GM18873 (cell line): ENCODE data around the gene ABCA12.
"Not testable (repeated sequence)": the region's sequence is repeated elsewhere in the genome, so short reads cannot be mapped to it uniquely, and the experiment has no call there.

Experiments
- ATAC-seq: cut with Tn5 transposase; IDR thresholded peaks from one replicate; pipeline ENCODE4 v1.9.1; 2021; ENCODE audit warnings: mild to moderate bottlenecking, moderate library complexity, moderate number of reproducible peaks; ENCODE audit not compliant: unreplicated experiment, low FRiP score

Gene ABCA12, protein sequence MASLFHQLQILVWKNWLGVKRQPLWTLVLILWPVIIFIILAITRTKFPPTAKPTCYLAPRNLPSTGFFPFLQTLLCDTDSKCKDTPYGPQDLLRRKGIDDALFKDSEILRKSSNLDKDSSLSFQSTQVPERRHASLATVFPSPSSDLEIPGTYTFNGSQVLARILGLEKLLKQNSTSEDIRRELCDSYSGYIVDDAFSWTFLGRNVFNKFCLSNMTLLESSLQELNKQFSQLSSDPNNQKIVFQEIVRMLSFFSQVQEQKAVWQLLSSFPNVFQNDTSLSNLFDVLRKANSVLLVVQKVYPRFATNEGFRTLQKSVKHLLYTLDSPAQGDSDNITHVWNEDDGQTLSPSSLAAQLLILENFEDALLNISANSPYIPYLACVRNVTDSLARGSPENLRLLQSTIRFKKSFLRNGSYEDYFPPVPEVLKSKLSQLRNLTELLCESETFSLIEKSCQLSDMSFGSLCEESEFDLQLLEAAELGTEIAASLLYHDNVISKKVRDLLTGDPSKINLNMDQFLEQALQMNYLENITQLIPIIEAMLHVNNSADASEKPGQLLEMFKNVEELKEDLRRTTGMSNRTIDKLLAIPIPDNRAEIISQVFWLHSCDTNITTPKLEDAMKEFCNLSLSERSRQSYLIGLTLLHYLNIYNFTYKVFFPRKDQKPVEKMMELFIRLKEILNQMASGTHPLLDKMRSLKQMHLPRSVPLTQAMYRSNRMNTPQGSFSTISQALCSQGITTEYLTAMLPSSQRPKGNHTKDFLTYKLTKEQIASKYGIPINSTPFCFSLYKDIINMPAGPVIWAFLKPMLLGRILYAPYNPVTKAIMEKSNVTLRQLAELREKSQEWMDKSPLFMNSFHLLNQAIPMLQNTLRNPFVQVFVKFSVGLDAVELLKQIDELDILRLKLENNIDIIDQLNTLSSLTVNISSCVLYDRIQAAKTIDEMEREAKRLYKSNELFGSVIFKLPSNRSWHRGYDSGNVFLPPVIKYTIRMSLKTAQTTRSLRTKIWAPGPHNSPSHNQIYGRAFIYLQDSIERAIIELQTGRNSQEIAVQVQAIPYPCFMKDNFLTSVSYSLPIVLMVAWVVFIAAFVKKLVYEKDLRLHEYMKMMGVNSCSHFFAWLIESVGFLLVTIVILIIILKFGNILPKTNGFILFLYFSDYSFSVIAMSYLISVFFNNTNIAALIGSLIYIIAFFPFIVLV (N-terminal part only)

GRCh38 chr2:215138479-215138878 is at the start of gene ABCA12:
TSS of gene ABCA12 (minus strand) at chr2:215138626. CDS start at chr2:215138208, 418 bp downstream.
- no peak for ATAC-seq

- ATAC-seq, result no peak
Observed at GRCh38 chr2:215188078-215188477, 49.7 kb upstream of the ABCA12 start.

DNA sequence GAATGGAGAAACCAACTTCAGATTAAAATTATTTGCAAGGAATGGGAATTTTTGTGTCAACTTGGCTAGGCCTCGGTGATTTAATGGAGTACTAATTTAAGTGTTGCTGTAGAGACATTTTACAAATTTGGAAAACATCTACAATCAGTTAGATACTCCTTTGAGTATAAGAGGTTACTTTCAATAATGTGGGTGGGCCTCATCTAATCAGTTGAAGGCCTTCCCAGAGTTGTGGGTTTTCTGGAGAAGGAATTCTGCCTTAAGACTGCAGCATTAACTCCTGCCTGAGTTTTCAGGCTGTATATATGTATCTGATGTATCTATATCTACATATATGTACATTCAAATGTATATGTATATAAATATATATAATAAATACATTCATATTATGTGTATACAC is 47.6 kb upstream of the ABCA12 start:
- no peak for ATAC-seq

GRCh38 chr2:215178121-215178520 is 39.7 kb upstream of the ABCA12 start:
- no peak for ATAC-seq

DNA sequence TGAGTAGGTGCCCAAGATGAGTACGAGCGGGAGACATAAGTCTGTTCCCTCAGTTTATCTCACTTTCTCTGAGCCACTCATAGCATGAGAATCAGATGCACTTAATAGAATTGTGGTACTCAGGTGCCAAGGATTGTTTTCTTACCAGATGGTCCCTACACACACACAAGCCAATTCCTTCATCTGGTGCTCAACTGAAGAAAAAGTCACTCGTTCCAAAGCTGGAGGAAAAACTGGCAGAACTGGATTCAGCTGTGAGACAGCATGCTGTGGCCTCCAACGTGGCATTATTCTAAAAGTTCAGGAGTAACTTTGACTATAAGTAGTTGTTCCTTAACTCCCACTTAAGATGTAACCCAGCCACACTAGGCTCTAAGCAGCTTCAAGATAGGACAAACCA is 33.4 kb upstream of the ABCA12 start:
- no peak for ATAC-seq

- ATAC-seq, result peak; percentile 78
Observed at GRCh38 chr2:215171151-215171550, 32.7 kb upstream of the ABCA12 start.

DNA sequence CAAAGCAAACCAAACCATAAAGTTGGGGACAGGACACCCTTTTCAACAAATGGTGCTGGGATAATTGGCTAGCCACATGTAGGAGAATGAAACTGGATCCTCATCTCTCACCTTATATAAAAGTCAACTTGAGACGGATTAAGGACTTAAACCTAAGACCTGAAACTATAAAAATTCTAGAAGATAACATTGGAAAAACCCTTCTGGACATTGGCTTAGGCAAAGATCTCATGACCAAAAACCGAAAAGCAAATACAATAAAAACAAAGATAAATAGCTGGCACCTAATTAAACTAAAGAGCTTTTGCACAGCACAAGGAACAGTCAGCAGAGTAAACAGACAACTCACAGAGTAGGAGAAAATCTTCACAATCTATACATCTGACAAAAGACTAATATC is 28.1 kb upstream of the ABCA12 start:
- ATAC-seq, result not testable (repeated sequence)

DNA sequence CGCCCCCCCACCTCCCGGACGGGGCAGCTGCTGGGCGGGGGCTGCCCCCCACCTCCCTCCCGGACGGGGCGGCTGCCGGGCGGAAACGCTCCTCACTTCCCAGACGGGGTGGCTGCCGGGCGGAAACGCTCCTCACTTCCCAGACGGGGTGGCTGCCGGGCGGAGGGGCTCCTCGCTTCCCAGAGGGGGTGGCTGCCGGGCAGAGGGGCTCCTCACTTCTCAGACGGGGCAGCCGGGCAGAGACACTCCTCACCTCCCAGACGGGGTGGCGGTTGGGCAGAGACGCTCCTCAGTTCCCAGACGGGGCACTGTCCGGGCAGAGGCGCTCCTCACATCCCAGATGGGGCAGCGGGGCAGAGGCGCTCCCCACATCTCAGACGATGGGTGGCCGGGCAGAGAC is 24.9 kb upstream of the ABCA12 start:
- not testable (repeated sequence) for ATAC-seq

DNA sequence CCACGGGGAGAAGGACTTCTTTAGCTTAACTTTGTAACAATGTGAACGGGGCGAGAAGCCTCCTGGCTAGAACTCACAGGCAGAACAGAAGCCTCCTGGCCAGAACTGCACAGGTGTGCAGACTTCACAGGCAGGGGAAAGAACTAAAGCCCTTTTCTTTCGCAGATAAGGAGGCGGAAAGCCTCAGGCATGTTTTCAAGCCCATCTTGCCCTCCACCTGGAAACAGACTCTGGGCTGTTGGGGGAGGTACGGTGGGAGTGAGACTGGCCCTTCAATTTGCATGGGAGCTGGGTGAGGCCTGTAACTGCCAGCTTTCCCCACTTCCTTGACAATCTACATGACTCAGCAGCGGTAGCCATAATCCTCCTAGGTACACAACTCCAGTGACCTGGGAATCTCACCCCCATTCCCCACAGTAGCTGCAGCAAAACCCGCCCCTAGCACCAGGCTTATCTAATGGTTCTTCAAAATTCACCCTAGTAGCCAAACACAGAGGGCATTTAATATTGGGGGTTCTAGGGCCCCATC is 22.9 kb upstream of the ABCA12 start:
- no peak for ATAC-seq

- ATAC-seq, result no peak
Observed at GRCh38 chr2:215160081-215160480, 21.7 kb upstream of the ABCA12 start.

- no peak for ATAC-seq
Observed at GRCh38 chr2:215156453-215156852, 18.0 kb upstream of the ABCA12 start.

- ATAC-seq, result no peak
Observed at GRCh38 chr2:215149894-215150293, 11.5 kb upstream of the ABCA12 start.

- ATAC-seq, result no peak
Observed at GRCh38 chr2:215149486-215149885, 11.1 kb upstream of the ABCA12 start.

GRCh38 chr2:215149060-215149459 is 10.6 kb upstream of the ABCA12 start:
- ATAC-seq, result no peak

DNA sequence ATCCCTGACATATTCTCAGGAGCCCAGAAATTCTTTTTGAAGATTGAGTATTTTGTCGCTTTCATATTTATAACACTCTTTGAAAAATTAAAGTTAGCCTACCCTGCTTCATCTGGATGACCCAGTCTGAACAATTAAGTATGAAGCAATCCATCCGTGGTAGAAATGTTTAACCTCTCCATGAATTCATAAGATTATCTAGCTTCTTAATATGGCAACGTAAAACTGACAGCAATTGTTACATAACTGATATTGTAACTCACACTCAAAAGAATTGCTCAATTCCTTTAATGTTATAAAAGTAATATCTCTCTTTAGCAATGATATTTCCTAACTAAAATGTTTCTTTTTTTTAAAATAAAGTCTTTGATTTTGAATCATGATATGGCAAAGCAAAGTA is 7.2 kb upstream of the ABCA12 start:
- ATAC-seq, result no peak

GRCh38 chr2:215144106-215144875 is 5.9 kb upstream of the ABCA12 start:
- ATAC-seq, result no peak

- no peak for ATAC-seq
Observed at GRCh38 chr2:215143458-215143857, 5.0 kb upstream of the ABCA12 start.

- no peak for ATAC-seq
Observed at GRCh38 chr2:215141706-215142105, 3.3 kb upstream of the ABCA12 start.

- ATAC-seq, result no peak
Observed at GRCh38 chr2:215140166-215140707, 1.8 kb upstream of the ABCA12 start.
